ENCODE data around the gene RAD50. TPM values are rescaled to one million over a fixed set of nuclear protein-coding genes. Genes with fewer than 3 reads are reported as not detected.

The RAD50 gene
- total RNA-seq, 4 donors from 2014 or later: 21.7 to 37.1 (median 24.6) TPM

GRCh38 chr5:132671000-132671399 lies 114.2 kb downstream of the RAD50 start:
- H3K4me3 ChIP-seq (ENCODE audit: low read depth, poor library complexity, severe bottlenecking): no peak overlapping the region
- no peak for DNase-seq (ENCODE audit: low spot score in 2 of 2)
- 94% methylated on average over 3 of the region's 3 CpGs for WGBS, 2 donors
- intact Hi-C loops (cut with DNase I; ENCODE audit: low total_unique reads): no loop called here
- no peak for TF ChIP-seq POLR2A (IDR thresholded peaks at IDR 0.05)
- no peak for TF ChIP-seq CTCF (IDR thresholded peaks at IDR 0.05)

GRCh38 chr5:132673488-132673887 lies 116.7 kb downstream of the RAD50 start:
- TF ChIP-seq POLR2A (IDR thresholded peaks at IDR 0.05) (no peak), CTCF (IDR thresholded peaks at IDR 0.05) (no peak)
- DNase-seq (ENCODE audit: low spot score in 2 of 2): no peak
- H3K4me3 ChIP-seq (ENCODE audit: low read depth, poor library complexity, severe bottlenecking): no peak overlapping the region
- intact Hi-C loops (cut with DNase I; ENCODE audit: low total_unique reads): no loop called here
- WGBS, 2 donors: 90 to 97% methylated on average over 1 of the region's 1 CpG

- WGBS, 2 donors: 70 to 76% methylated on average over 14 of the region's 14 CpGs
- no peak for DNase-seq (ENCODE audit: low spot score in 2 of 2)
- intact Hi-C loops (cut with DNase I; ENCODE audit: low total_unique reads): no loop called here
- TF ChIP-seq CTCF (IDR thresholded peaks at IDR 0.05) (no peak), POLR2A (IDR thresholded peaks at IDR 0.05) (no peak)
- no peak within 1 kb of the TSS for H3K4me3 ChIP-seq (ENCODE audit: low read depth, poor library complexity, severe bottlenecking)
These were observed 117.3 kb downstream of the RAD50 start, which contains the start of gene IL4 for GRCh38 chr5:132673939-132674630. IL4 (plus strand) TSS chr5:132673989; CDS start chr5:132674051, 62 bp downstream.

GRCh38 chr5:132674671-132675506 lies 118.1 kb downstream of the RAD50 start:
- TF ChIP-seq POLR2A (IDR thresholded peaks at IDR 0.05): no peak
- TF ChIP-seq CTCF (IDR thresholded peaks at IDR 0.05): no peak
- H3K4me3 ChIP-seq (ENCODE audit: low read depth, poor library complexity, severe bottlenecking): no peak overlapping the region
- no peak for DNase-seq (ENCODE audit: low spot score in 2 of 2)
- 57 to 61% methylated on average over 13 of the region's 13 CpGs for WGBS, 2 donors
- intact Hi-C loops (cut with DNase I; ENCODE audit: low total_unique reads): no loop called here

GRCh38 chr5:132675936-132676689 lies 119.3 kb downstream of the RAD50 start:
- WGBS, 2 donors: 94 to 96% methylated on average over 11 of the region's 11 CpGs
- TF ChIP-seq POLR2A (IDR thresholded peaks at IDR 0.05) (no peak), CTCF (IDR thresholded peaks at IDR 0.05) (no peak)
- no peak overlapping the region for H3K4me3 ChIP-seq (ENCODE audit: low read depth, poor library complexity, severe bottlenecking)
- DNase-seq (ENCODE audit: low spot score in 2 of 2): no peak
- intact Hi-C loops (cut with DNase I; ENCODE audit: low total_unique reads): no loop called here
